Hematopoietic multipotent progenitor cell treated with erythropoietin and hydrocortisone succinate and interleukin-3 and kit ligand, for 8 days (in vitro differentiated cells): ENCODE data around the gene ISG15.
A peak's percentile ranks its signal among the peaks of the same experiment; 100 is the strongest.
"Not testable (repeated sequence)": the region's sequence is repeated elsewhere in the genome, so short reads cannot be mapped to it uniquely, and the experiment has no call there.

Source experiments
- DNase-seq: peaks from one replicate; pipeline ENCODE4 v3.0.0-alpha.2; 2015

The ISG15 gene

GRCh38 chr1:1047407-1047806 is 34.1 kb downstream of the ISG15 start:
- DNase-seq = no peak

- DNase-seq = no peak
Measured at GRCh38 chr1:1047963-1048362, 34.7 kb downstream of the ISG15 start.

GRCh38 chr1:1048765-1049164 is 35.5 kb downstream of the ISG15 start:
- DNase-seq = no peak

- DNase-seq = no peak
Measured at GRCh38 chr1:1049318-1050165, 36.2 kb downstream of the ISG15 start.

GRCh38 chr1:1050577-1051052 is 37.3 kb downstream of the ISG15 start:
- no peak for DNase-seq

- no peak for DNase-seq
Measured at GRCh38 chr1:1051127-1051810, 38.0 kb downstream of the ISG15 start.

- DNase-seq = no peak
Measured at GRCh38 chr1:1052003-1052840, 38.9 kb downstream of the ISG15 start.

GRCh38 chr1:1053022-1053421 is 39.7 kb downstream of the ISG15 start:
- no peak for DNase-seq

GRCh38 chr1:1053682-1054081 is 40.4 kb downstream of the ISG15 start:
- DNase-seq = no peak

GRCh38 chr1:1054099-1054700 is 40.9 kb downstream of the ISG15 start:
- no peak for DNase-seq

- no peak for DNase-seq
Measured at GRCh38 chr1:1054971-1055370, 41.7 kb downstream of the ISG15 start.

GRCh38 chr1:1055841-1056736 is 42.8 kb downstream of the ISG15 start:
- DNase-seq = no peak

GRCh38 chr1:1057769-1058087 is 44.4 kb downstream of the ISG15 start:
- DNase-seq = not testable (repeated sequence)

GRCh38 chr1:1058088-1058905 is 45.0 kb downstream of the ISG15 start:
- no peak for DNase-seq

GRCh38 chr1:1058921-1059493 is 45.7 kb downstream of the ISG15 start:
- DNase-seq = no peak

GRCh38 chr1:1059494-1060280 is 46.4 kb downstream of the ISG15 start:
- peak; percentile 80 for DNase-seq

GRCh38 chr1:1060281-1061000 is 47.1 kb downstream of the ISG15 start:
- DNase-seq = no peak

GRCh38 chr1:1061682-1062345 is 48.5 kb downstream of the ISG15 start:
- DNase-seq = no peak
